Hepatocyte (in vitro differentiated cells): ENCODE measurements around the gene AKT2.

ENCODE experiments used
- EZH2 ChIP-seq: fragments of 200-600 bp; sonication (generic); IDR thresholded peaks from 2 replicates; pipeline ENCODE4 v1.6.1; 2016; ENCODE audit warnings: antibody characterized with exemption, mild to moderate bottlenecking, borderline replicate concordance
- EZH2phosphoT487 ChIP-seq: fragments of 200-600 bp; sonication (generic); IDR thresholded peaks from one replicate; pipeline ENCODE4 v1.6.1; 2018; ENCODE audit warnings: antibody characterized with exemption, mild to moderate bottlenecking, low read depth, moderate library complexity; ENCODE audit not compliant: unreplicated experiment, severe bottlenecking
- TF ChIP-seq, protein P1 (sequence below): fragments of 200-600 bp; sonication (generic); IDR thresholded peaks from 2 replicates; pipeline ENCODE4 v1.5.1; 2016; ENCODE audit warnings: antibody characterized with exemption, mild to moderate bottlenecking; ENCODE audit not compliant: poor library complexity

DNA sequence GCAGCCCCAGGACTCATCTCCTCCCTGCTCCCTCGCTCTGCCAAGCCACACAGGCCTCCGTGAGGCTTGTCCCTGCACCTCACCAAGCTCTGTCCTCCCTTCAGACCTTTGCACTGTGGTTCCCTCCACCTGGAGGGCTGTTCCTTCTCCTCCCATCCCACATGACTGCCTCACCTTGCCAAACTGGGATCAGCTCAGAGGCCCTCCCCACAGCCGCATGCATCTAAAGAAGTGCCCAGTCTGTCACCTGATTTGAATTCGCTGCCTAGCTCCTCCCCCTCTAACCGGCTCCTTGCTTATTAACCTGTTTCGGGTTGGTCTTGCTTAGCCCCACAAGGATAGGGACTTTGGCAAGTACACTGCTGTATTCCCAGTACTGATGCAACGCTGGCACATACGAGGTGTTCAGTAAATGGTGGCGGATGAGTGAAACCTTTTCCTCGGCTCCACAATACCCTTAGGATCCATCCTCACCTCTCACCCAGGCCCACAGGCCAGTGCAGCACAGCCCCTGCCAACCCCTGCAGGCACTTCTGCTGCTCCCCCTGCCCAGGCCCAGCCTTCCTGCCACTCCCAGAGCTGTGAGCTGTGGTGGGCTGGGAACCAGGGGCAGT, 4.4 kb downstream of the AKT2 start:
- TF ChIP-seq, protein P1, sequence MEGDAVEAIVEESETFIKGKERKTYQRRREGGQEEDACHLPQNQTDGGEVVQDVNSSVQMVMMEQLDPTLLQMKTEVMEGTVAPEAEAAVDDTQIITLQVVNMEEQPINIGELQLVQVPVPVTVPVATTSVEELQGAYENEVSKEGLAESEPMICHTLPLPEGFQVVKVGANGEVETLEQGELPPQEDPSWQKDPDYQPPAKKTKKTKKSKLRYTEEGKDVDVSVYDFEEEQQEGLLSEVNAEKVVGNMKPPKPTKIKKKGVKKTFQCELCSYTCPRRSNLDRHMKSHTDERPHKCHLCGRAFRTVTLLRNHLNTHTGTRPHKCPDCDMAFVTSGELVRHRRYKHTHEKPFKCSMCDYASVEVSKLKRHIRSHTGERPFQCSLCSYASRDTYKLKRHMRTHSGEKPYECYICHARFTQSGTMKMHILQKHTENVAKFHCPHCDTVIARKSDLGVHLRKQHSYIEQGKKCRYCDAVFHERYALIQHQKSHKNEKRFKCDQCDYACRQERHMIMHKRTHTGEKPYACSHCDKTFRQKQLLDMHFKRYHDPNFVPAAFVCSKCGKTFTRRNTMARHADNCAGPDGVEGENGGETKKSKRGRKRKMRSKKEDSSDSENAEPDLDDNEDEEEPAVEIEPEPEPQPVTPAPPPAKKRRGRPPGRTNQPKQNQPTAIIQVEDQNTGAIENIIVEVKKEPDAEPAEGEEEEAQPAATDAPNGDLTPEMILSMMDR, result no peak
- TF ChIP-seq EZH2 (no peak), EZH2phosphoT487 (no peak)
